ENCODE measurements around the gene RAD17.
"Not testable (repeated sequence)": the region's sequence is repeated elsewhere in the genome, so short reads cannot be mapped to it uniquely, and the experiment has no call there.

RAD17 gene

GRCh38 chr5:69451941-69452647, 82.5 kb downstream of the RAD17 start:
- DNase-seq (ENCODE audit: low read depth): no peak
- no peak for TF ChIP-seq CTCF (IDR thresholded peaks at IDR 0.05; ENCODE audit: low read depth, low read length, missing control alignments)
- no peak overlapping the region for H3K4me3 ChIP-seq (ENCODE audit: low read depth, low read length)

DNA sequence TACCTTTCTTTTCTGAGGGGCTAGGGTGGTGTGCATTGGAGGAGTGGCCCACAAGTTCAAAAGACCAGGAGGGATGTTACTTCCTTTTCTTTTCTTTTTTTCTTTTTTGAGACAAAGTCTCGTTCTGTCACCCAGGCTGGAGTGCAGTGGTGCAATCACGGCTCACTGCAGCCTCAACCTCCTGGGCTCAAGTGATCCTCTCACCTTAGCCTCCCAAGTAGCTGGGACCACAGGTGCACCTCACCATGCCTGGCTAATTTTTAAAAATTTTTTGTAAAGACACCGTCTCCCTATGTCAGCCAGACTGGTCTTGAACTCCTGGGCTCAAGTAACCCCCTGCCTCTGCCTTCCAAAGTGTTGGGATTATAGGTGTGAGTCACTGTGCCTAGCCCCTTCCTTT, 83.9 kb downstream of the RAD17 start:
- DNase-seq (ENCODE audit: low read depth): not testable (repeated sequence)

GRCh38 chr5:69454460-69455249, 85.0 kb downstream of the RAD17 start:
- no peak overlapping the region for H3K4me3 ChIP-seq (ENCODE audit: low read depth, low read length)
- TF ChIP-seq CTCF (IDR thresholded peaks at IDR 0.05; ENCODE audit: low read depth, low read length, missing control alignments): no peak
- DNase-seq (ENCODE audit: low read depth): no peak

More for the DNA sequence above, 83.9 kb downstream of the RAD17 start:
- H3K4me3 ChIP-seq (ENCODE audit: low read depth, low read length): not testable (repeated sequence)

DNA sequence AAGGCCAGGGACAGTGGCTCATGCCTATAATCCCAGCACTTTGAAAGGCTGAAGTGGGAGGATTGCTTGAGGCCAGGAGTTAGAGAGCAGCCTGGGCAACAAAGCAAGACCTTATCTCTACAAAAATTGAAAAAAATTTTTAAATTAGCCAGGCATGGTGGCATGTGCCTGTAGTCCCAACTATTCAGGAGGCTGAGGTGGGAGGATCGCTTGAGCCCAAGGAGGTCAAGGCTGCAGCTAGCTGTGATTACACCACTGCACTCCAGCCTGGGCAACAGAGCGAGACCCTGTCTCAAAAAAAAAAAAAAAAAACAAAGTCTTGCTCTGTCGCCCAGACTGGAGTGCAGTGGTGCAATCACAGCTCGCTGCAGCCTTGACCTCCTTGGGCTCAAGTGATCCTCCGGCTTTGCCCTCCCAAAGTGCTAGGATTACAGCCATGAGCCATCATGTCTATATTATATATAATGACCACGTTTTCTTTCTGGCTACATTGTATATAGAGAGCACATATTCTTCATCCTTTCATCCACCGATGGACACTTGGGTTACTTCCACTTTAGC, 85.9 kb downstream of the RAD17 start:
- DNase-seq (ENCODE audit: low read depth); H3K4me3 ChIP-seq (ENCODE audit: low read depth, low read length): not testable (repeated sequence)

DNA sequence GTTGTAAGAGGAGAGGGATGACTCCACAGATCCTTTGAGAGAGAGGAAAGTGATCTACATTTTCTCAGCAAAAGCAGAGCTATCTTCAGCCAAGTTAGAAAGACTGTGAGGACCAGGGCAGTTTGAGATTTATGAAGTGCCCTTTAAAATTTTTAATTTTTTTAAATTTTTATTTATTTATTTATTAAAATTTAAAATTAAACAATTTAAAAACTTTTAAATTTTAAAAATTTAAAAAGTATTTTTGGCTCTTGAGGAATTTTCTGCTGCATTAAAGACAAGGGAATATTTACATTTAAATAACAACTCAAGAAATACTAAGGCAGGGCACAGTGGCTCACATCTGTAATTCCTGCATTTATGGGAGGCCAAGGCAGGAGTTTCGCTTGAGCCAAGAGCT, 92.6 kb downstream of the RAD17 start:
- H3K4me3 ChIP-seq (ENCODE audit: low read depth, low read length): no peak overlapping the region
- DNase-seq (ENCODE audit: low read depth): no peak
- no peak for TF ChIP-seq CTCF (IDR thresholded peaks at IDR 0.05; ENCODE audit: low read depth, low read length, missing control alignments)
